NT2/D1 (cell line): ENCODE results near the gene CTSV.
"Not testable (repeated sequence)": the region's sequence is repeated elsewhere in the genome, so short reads cannot be mapped to it uniquely, and the experiment has no call there.

Experiments used
- YY1 ChIP-seq: IDR thresholded peaks from 2 replicates; pipeline ENCODE4 v1.6.1; 2011; ENCODE audit not compliant: insufficient read length, insufficient read depth
- ZNF274 ChIP-seq: IDR thresholded peaks from 2 replicates; pipeline ENCODE4 v1.6.1; 2011; ENCODE audit warnings: mild to moderate bottlenecking, low read depth, low read length

DNA sequence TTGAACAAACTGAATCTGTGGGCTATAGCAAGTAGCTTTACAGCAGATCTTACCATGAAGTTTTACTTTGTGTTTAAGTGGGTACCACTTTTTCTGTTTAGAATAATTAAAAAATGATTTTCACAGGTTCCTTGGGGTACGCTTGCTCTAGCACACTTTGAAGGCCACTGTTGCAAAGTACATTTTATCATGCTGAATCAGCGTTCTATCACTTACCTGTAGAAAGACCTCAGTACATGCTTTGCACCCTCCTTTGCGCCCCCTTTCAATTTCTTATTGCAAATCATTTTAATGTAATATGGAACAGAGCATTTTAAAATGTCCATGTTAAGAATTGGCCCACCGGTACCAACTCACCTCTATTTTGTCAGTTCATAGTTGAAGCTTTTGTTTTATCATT lies 31.4 kb upstream of the CTSV start:
- not testable (repeated sequence) for TF ChIP-seq YY1, ZNF274
